Measurements from ENCODE around the gene SORCS2.

Gene SORCS2

DNA sequence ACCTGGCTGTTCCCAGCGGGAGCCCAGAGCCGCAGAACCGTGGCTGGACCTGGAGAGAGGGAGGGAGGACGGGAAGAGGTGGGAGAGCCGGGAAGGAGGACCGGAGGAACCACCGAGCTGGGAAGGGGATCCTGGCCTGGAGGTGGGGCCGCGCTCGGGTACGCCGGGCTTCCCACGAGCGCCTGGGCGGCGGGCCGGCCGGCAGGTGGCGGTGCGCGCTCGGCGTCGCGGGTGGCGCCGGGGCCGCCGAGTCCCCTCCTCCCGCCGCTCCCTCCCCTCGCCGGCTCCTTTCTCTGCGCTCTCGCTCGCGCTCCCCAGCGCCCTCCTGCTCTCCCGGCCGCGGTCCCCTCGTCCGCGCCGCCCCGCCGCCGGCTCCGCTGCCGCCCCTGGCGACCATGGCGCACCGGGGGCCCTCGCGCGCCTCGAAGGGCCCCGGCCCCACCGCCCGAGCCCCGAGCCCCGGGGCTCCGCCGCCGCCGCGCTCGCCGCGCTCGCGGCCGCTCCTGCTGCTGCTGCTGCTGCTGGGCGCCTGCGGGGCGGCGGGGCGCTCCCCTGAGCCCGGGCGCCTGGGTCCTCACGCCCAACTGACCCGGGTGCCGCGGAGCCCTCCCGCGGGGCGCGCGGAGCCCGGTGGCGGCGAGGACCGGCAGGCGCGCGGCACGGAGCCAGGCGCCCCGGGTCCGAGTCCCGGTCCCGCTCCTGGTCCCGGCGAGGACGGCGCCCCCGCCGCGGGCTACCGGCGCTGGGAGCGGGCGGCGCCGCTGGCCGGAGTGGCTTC, at the start of gene SORCS2:
TSS of gene SORCS2 (plus strand) at position 287 of the 778 bp plus-strand sequence.
- DNase-seq (ENCODE audit: low read depth): peak; percentile 9

DNA sequence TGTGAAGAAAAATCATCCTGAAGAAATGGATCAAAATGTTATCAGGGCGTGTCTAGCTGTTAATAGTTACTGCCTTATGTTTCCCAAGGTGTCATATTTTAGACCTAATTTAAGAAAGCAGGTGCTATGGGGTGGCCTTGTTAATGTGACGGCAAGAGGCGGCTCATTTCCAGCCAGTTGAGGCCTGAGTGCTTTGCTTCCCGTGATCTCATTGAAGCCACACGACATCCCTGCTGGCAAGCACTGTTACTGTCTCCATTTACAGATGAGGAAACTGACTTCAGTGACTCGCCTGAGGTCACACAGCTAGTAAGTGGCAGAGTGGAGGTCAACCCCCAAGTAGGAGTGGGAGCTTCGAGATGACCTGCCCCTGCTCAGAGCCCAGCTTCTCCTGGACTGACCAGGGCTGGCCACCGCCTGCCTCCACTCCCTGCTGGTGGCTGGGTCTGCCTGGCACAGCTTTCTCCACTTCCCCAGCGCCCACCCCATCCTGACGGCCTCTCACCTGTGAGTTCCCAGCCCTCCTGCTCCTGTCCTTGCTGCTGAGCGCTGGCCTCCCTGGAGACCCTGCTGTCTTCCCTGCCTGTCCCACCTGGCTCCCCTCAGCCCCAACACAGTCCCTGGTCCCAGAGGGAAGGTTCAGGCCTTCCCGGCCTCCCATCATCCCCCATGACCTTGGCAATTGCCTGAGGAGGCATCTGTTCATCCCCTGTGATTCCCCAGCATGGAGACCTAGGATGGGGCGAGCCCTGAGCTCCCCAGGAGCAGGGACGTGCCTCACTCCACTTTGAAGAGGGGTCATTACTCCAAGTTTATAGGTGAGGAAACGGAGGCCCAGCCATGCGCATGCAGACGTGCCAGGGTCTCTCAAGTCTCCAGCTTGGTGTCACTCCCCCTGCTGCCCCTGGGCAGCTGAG, 47.7 kb upstream of the SORCS2 start:
- DNase-seq (ENCODE audit: low read depth): no peak

DNA sequence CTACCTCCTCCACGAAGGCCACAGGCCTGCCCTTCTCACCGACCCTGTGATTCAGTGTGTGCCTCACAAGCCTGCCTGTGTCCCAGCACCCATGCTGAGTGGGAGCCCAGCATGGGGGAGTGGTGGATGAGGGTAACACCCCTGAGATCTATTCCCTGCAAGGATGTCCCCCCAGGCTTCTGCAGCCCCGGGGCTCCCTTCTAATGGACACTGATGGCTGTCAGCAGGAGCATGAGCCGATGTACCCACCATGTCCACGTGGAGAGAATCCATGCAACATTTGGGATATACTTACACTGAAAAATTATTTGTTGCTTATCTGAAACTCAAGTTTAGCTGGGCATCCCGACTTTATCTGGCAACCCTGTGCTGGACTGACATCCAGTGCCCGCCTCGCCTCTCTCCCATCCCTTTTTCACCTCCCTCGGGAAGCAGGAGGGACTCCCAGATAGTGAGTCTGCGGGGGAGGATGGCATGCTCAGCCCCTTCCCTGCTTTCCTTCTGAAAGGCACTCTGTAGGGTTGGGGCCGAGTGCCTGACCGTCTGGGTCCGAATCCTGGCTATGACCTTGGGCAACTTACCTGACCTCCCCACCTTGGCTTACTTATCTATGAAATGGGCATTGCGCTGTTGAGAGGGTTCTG, 46.9 kb upstream of the SORCS2 start:
- DNase-seq (ENCODE audit: low read depth): no peak

DNA sequence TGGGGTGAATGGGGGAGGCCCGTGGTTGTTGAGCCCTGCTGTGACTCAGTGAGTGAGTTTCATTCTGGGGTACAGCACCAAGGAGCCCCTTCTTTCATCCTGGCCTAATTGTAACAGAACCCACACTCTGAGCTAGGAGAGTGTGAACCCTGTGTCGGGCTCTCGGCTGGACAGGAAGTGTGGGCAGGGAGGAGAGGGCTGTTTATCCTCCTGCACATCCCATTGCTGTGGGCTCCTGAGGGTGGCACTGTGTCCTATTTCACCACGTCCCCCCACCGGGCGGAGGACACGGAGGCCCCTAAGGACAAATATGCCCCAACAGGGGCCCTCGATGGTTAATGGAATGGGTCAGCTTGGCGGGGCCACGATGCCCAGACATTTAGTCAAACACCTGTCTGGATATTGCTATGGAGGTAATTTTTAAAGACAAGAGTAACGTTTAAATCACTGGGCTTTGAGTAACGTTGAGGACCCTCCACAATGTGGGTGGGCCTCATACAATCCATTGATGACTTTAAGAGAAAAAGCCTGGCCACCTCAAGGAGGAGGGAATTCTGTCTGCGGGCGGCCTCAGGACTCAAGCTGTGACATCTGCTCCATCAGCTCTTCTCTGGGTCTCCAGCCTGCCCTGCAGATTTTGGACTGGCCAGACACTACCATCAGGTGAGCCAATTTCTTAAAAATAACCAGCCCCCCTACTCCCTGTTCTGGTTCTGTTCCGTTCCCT, 46.1 kb upstream of the SORCS2 start:
- no peak for DNase-seq (ENCODE audit: low read depth)

DNA sequence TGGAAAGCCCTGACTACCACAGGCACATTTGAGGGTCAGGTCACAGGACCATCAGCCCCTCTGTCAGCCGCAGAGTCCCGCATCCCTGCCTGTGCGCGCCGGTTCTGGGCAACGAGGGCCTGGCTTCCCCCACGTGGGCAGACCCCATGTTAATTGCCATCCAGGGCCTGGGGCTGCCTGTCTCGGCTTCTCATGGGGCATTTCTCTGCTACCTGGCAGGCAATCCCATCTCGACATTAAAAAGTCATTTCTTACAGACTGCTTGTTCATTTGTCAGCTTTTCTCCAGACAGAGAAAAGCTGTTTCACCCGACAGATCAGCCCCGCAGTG, 45.6 kb upstream of the SORCS2 start:
- no peak for DNase-seq (ENCODE audit: low read depth)

DNA sequence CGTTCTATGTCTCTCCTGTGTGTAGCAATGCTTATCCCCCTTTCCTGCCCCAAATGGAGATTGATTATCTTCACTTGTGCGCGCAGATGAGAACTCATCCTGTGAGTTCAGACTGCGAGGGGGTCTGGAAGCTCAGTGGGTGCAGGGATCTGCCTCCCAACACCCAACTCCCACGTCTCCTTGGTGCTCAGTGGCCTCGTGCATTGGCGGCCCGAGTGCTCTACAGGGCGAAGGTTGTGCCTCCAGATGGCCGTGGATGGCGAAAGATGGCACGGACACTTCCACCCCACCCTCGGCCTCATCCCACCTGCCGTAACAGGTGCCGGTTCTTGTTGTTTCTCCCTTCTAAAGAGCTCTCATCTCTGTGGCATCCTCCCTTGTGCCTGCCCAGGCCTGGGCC, 45.1 kb upstream of the SORCS2 start:
- DNase-seq (ENCODE audit: low read depth): no peak

DNA sequence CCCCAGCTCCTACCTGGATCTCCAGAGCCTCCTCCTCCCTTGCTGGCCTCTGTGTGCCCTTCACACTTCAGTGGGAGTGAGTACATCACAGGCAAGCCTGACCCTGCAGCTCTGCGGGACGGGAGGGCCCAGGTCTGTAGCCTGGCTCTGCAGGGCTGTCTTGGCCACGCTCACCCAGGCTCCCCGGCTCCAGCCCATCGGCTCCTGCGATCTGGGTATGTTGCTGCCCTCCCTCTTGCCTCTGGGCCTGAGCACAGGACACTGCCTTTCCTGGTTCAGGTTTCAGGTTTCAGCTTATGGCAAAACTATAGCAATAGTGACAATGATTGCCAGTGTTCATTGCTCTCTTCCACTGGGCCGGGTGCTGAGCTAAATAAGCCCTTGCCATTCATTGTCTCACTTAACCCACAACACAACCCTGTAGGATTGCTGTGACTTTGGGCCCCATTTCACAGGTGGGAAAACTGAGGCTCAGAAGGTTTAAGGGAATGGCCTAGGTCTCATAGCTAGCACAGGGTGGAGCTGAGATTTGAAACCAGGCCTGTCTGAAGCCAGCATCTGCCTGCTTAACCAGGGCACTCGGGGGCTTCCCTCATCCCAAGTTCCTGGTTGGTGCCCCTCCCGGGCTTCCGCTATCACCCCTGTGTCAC, 44.6 kb upstream of the SORCS2 start:
- no peak for DNase-seq (ENCODE audit: low read depth)

DNA sequence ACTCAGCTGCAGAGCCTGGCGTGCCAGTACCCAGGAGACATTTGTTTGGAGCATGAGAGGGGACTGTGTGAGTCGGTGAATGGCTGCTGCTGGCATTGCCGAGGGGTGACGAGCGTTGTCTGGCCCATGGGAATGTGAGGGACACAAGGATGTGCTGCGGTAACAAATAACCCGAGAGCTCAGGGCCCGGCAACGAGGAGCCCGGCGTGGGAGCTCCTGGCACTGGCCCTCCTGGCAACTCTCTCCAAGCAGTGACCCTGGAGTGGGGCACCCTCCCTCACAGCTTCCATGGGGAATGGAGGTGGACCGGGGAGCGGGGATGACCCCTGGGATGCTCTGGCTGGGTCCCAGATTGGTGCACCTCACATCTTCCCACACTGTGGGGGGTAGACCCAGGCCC, 44.0 kb upstream of the SORCS2 start:
- DNase-seq (ENCODE audit: low read depth): no peak

DNA sequence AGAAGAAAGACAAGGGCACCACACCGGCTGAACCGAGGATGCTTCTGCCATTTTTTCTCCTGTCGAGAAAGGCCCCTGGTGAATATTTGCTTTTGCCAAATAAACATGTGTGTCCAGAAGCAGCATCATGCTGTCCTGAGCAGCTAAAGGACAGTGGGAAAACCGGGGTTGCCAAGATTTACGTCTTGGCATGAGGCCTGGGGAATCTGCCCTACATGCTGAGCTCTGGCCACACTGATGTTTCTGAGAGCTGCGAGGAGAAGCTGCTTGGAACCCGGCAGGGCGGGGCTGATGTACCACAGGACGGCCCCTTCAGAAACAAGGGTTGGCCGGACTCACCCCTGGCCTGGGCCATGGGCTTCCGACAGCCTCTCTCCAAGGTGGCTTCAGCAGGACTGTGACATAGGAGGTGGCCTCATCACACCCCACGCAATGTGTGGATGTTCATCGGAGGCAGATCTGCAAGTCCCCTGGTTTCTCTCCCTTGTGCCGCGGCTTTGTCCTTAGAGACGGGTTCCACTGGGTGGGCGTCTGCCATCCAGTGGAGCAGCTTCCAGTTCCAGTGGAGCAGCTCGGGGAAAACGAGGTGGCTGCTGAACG, 42.2 kb upstream of the SORCS2 start:
- no peak for DNase-seq (ENCODE audit: low read depth)

DNA sequence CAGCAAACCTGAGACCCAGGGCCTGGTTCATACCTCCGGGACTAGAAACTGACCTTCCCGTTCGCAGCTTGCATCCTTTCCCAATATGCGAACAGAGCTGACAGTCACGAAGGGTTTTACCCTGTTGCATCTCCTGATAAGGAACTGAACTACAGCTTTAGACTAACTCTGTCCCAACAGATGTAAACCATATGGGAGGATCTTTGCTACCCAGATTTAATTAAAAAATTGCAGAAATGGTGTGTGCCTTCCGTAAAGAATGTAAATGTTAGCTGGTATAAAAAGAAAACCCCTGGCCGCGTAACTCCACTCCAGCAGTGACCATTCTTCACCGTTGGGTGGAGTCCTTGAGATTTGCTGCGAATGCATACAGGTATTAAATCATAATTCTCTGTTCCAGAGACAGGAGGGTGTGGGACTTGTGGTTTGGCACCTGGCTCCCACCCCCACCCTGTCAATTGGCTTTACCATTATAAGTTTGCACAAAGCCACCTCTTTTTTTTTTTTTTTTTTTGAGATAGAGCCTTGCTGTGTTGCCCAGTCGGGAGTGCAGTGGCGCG, 40.6 kb upstream of the SORCS2 start:
- DNase-seq (ENCODE audit: low read depth): no peak

DNA sequence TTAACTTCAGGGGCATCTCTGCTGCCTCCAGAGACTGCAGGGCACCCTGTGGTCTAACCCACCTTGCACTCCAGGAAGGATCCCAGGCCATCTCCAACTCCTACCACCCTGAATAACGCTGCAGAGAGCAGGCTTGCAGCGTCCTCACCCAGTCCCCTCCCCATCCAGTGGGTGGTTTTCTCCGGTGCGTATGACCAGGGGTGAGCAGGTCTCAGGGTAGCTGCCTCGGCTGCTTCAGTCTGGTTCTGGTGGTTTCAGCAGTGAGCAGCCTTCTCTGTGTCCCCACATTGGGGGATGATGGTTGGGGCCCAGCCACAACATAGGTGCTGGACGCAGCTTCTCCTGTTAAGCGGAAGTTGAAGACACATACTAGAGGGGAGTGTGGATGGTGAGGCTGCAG, 38.6 kb upstream of the SORCS2 start:
- no peak for DNase-seq (ENCODE audit: low read depth)

DNA sequence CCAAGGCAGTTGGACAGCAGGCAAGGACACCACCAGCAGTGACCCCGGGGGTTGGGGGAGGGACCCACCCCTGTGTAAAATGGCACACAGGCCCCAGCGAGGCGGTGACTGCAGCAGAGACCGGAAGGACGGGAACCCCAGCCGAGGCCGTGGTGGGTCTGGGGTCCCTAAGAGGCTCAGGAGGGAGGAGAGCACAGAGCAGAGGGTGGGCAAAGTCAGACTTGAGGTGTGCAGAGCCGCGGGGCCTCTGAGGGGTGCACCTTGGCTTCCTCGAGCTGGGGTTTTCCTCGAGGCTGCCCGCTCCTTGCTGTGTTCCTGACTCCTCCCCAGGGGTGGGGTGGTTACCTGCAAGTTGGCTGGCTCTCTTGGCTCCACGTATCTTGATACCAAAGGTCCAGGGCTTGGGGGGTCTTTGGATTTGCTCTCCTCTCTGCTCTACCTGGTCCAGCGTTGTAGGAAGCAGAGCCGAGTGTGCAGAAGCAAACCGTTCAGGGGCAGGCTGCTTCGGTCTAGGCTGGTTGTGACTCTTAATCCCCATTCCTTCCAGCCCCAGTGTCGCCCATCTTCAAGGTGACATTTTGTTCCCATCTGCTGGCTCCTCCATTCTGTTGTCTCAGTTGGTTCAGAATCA, 37.9 kb upstream of the SORCS2 start:
- no peak for DNase-seq (ENCODE audit: low read depth)

DNA sequence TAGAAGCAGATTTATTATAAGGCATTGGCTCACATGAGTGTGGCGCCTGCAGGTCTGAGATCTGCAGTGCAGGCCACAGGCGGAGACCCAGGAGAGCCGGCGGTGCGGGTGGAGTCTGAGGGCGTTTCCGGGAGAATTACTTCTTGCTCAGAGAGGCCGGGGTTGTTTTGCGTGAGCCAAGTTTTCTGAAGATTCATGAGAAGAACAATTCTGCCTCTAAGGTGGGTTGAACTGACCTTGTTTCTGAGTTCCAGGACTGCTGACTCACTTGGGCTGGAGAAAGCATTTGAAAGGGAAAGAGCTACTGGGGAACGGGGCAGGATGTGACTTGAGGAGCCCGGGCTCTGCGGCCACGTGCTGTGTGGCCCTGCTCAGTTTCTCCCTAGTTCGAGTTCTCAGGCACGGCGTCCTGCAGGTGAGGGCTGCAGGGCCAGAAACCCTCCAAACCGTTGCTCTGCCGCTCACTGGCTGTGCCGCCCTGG, 36.7 kb upstream of the SORCS2 start:
- DNase-seq (ENCODE audit: low read depth): no peak

DNA sequence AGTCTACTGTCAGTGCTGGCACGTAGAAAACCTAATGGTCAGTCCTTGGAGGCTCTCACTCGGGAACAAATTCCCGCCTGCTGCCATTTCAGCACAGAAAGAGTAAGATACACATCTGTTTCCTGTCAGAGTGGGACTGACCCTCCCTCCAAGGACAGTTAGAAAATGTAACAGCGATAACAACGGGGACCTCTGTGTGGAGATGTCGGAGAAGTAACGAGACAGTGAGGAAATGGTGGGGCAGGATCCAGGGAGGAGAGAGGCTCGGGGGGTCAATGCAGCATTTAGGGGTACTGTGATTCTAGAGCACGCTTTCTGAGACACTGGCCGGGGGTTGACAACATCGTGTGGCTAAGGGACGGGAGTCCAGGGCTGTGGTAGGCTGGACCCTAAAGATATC, 36.0 kb upstream of the SORCS2 start:
- no peak for DNase-seq (ENCODE audit: low read depth)

DNA sequence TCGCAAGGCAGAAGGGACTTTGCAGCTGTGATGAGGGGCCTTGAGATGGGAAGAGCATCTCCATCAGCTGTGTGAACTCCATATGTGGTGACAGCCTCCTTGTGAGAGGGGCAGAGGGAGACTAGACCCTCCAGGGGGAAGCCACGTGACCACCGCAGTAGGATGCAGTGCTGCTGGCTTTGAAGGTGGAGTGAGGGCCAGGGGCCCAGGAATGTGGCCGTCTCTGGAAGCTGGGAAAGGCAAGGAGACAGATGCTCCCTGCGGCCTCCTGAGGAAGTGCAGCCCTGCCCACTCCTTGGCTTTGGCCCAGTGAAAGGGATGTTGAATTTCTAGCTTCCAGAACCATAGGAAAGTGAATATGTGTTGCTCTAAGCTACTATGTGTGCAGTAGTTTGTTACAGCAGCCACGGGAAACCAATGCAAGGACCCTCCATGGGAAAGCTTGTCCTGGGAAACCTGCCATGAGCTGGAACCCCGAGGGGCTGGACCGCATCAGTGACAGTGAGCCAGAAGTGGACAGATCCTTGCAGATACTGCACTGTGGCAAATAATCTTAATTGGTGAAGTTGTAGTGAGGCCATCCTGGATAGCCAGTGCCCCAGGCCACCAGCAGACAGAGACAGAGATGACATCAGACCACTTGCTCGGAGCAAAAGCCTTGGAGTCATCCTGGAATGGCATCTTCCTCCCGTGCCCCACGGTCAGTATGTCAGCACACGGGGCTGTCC, 35.4 kb upstream of the SORCS2 start:
- no peak for DNase-seq (ENCODE audit: low read depth)

DNA sequence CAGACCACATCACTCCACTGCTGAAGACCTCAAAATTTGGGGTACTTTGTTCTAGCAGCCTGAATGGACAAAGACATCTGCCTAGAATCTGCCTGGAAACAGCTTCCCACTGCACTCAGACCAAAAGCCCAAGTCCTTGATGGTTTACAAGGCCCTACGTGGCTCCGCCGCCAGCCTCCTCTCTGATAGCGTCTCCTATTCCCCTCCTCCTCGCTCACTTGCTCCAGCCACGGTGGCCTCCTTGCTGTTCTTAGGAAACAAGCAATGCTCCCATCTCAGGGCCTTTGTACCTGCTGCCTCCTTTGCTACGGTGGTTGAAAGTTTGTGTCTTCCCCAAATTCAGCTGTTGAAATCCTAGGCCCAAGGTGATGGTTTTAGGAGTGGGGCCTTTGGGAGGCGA, 34.7 kb upstream of the SORCS2 start:
- no peak for DNase-seq (ENCODE audit: low read depth)

DNA sequence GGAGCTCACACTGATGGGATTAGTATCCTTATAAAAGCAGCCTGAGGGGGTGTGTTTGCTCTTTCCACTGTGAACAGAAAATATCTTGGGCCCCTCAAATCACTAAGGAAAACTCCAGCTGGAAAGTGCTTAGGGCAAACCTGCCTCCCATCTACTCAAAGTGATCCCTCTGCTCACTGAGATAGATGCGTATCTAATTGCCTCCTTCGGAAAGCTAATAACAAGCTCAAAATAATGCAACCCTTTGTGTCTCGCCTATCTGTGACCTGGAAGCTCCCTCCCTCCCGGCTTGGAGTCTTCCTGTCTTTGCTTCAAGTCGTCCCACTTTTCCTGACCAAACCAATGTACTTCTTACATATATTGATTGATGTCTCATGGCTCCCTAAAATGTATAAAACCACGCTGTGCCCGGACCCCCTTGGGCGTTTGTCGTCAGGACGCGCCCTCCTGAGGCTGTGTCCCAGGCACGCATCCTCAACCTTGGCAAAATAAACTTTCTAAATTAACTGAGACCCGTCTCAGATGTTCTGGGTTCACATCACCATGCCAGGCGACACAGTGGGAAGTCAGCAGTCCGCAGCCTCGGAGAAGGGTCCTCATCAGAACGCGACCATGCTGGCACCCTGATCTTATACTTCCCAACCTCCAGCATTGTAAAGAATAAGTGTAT, 34.1 kb upstream of the SORCS2 start:
- DNase-seq (ENCODE audit: low read depth): no peak

DNA sequence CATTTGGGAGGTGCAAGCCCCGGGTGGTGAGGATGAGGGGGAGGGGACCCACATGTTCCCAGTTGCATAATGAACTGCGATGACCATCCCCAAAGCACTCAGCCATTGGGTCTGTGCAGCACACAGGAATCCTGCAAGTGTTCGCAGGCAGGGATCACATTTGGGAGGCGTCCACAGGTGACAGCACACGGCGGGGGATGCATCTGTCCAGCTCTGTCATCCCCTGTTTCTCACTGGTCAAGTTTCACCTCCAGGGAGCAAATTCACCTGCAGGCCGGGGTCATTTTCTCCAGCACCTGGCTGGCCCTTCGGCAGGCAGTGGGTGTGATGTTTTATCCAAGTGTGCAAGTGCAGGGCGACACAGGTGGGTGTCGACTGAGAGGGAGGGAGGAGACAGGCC, 33.3 kb upstream of the SORCS2 start:
- no peak for DNase-seq (ENCODE audit: low read depth)

DNA sequence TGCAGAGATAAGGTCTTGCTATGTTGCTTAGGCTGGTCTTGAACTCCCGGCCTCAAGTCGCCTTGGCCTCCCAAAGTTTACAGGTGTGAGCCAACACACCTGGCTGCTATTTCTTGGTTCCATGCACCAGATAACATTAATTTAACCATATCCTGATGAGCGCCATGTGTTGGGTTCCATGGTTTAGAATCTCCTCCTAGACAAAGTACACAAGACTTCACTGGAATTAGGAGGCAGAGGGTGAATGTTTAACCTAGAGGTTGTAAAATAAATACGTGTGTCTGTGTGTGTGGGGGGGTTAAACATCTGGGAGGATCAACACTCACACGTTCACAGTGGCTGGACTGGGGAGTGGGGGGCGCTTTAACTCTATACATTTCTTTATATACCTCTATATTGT, 32.4 kb upstream of the SORCS2 start:
- no peak for DNase-seq (ENCODE audit: low read depth)

All from stimulated activated CD8-positive, alpha-beta memory T cell treated with anti-CD3 and anti-CD28 coated beads, Interleukin-15, amount 100 ng/mL, for 24 hours (primary cell).